Mucosa of gallbladder (tissue), 1 donor: Measurements from ENCODE around the gene SLC8B1. TPM values are rescaled to one million over a fixed set of nuclear protein-coding genes. Genes with fewer than 3 reads are reported as not detected.

Experiments used
- DNase-seq: peaks from one replicate; pipeline ENCODE4 v3.0.0-alpha.2; 2020; ENCODE audit warnings: low spot score
- total RNA-seq: library from RNA; stranded (reverse); gene quantifications from one replicate; pipeline ENCODE4 v1.2.1, GENCODE V29; 2021
- donor health status: DM: no; HTN: no; CAD: no.

Gene SLC8B1
- total RNA-seq, 1 donor from 2014 or later = 36.6 TPM

DNA sequence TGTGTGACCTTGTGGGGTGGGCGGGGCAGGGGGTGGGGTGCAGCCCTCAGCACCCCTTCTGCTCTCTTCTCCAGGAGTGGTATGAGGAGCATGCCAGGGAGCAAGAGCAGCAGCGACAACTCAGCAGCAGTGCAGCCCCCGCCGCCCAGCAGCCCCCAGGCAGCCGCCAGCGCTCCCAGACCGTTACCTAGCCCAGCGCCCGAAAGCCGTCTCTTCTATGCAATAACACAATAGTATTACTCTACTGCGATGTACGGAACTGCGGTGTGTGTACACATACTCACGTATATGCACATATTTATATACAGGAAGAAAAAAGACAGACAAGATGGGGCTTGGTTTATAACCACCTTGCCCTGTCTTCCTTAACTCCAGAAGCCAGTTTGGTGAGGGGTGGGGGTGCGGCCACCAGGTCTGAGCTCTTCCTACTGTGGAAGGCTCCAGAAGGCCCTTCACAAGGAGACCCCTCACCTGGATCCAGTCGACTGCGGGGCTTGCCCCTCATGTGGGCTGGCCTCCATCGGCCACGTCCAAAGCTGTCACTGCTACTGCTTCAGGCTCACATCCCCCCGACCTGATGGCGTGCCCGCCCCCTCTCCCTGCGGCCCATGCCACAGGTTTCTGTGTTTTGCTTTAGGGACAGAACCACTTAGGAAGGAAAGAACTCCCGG is 38.9 kb downstream of the SLC8B1 start:
- DNase-seq = no peak

DNA sequence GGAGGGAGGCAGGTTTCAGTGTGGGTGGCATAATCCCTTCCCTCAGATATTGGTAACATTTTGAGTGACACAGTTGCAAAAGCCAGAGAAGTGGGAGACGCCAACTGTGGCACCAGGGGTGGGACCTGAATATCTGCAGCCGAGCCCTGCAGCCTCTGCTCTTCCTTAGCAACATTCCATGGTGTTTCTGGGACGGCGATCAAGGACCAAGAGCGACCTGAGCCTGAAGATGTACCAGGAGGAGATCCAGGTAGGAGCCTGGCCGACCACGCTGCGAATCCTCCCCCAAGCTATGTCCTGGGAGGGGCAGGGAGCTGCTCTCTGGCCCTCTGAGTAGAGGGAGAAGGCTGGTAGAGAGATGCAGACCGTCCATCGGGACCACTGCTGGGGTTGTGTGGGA is 41.8 kb downstream of the SLC8B1 start:
- no peak for DNase-seq

DNA sequence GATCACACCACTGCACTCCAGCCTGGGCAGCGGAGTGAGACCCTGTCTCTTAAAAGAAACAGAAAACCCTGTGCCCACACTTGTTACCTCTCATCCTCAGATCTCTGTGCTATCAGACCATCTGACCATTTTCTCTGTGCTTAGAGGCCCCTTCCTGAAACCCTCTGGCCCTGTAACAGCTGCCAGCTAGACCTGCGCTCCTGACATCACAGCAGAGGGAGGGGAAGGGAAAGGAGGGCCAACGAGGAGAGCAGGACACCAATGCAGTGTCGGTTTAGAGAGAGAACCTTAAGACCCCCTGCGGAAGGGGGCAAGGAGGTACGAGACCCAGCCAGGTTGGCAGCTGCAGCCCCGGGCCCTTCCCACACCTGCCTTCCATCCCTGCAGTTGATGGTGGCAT is 42.4 kb downstream of the SLC8B1 start:
- DNase-seq = no peak

DNA sequence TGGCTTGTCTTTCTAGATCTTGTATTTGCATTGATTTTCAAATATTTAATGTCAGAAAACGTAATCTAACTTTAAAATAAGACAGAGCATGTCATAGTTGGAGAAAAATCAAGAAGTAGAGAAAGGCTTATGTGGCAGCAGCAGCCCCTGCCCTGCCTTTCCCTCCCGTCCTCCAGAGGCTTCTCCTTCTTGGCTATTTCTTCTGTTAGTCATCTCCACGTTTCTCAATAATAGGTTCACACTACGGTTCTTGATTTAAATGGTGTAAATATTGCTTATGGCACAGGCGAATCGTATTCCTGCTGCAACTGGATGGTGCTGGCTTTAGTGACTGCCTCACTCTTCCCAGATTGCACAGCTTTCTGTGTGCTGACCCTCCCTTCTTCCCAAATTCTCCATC is 42.8 kb downstream of the SLC8B1 start:
- DNase-seq = no peak

GRCh38 chr12:113291586-113291985 is 43.3 kb downstream of the SLC8B1 start:
- no peak for DNase-seq

DNA sequence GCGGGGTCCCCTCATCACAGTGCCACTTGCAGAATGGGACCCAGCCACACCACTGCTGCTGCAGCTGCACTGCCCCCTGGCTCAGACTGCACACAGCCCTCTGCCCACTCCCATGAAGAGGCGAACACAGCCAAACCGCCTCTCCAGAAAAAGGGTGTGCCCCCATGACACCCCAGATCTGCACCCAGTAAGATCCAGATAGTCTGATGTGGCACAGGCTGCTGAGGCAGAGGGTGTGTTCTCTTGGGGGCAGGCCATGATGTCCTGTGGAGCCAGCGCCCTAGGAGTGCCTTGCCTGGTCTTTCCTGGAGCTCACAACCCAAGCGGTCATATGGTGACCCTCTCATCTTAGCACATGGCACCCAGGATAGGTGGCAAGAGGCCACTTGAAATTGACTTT is 44.4 kb downstream of the SLC8B1 start:
- DNase-seq = no peak

DNA sequence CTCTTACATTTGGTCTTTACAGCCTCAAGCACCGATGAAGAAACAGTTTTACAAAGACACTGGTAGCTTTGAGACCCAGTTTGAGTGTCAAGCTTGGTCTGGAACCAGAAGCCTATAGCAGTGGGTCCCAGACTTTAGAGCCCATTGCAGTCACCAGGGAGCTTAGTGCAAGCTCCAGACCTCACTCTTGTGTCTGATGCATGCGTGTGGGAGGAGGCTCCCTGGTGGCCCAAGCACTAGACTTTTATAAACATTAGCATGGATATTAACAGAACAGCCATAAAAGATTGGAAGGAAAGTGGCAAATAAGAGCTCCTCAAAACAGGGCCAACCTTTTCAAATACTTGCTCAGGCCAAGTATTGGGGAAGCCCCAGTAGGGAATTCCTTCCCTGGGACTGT is 45.5 kb downstream of the SLC8B1 start:
- no peak for DNase-seq

DNA sequence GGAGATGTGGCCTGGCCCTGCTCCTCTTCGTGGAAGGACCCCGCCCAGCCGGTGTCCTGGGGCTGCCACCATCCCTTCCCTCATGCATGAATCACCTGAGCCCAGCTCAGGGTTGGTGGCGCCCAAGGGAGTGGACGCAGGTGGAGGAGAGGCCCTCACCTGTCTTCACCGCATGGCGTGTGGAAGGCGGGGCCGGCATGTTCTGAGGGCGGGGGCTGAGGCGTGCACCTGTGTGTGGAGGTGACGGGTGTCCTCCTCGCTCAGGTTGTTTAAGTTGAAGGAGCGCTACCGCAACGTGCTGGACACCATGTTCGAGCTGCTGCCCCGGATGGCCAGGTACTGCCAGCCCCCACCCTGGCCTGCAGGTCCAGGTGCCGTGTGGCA is 47.0 kb downstream of the SLC8B1 start:
- no peak for DNase-seq

DNA sequence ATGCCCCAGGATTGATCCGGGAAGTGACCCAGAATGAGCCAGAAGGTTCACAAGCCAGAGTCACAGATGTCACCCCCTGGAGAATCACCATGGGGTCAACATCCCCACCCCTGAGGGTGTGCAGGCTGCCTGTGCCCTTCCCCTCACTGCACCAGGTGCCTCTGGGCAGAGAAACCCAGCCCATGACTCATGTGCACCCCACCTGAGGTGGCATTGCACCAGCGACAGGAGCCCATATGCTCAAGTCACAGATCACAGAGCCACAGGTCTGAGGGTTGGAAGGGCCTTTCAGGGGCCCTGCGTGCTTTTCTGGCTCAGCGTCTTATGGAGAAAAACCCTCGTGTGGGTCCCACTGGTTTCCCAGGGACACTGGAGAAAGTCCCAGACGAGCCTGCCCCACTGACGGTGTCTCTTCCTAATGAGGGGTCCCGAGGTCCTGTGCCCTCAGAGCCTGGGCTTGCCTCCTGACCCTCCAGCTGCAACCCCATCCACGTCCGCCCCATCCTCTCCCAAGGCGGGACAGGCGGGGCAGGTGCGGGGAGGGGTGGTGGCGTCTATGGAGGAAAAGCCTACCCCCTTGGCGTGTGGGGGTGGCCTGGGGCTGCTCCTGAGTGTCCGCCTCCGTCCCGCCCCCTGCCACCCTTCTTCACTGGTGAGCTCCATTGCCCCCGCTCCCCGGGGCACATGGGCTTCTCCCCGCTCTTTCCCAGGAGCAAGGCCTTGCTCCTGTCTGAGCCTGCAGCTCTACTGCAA is 47.6 kb downstream of the SLC8B1 start:
- no peak for DNase-seq

- no peak for DNase-seq
These were observed 48.2 kb downstream of the SLC8B1 start for GRCh38 chr12:113286712-113287111.

GRCh38 chr12:113285679-113286610 is 49.0 kb downstream of the SLC8B1 start:
- no peak for DNase-seq

GRCh38 chr12:113284751-113285150 is 50.2 kb downstream of the SLC8B1 start:
- no peak for DNase-seq

- no peak for DNase-seq
These were observed 56.3 kb downstream of the SLC8B1 start for GRCh38 chr12:113278633-113279032.

- no peak for DNase-seq
These were observed 56.8 kb downstream of the SLC8B1 start for GRCh38 chr12:113278141-113278540.

DNA sequence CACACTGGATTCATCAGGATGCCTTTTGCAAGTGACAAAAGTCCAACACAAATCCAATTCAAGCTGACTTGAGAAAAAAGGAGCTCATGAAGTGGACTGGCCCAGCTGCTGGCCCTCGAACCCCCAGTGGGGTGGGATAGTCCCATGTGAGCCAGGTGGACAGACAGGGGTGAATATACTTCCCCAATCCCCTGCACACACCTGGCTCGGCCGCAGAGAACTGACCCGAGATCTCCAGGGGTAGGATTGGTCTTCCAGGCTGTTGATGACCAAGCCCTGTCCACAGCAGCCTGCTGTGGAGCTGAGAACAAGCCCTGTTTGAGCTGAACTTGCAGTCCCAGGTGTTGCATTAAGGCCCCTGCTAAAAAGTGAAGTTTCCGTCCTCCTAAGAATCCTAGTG is 57.4 kb downstream of the SLC8B1 start:
- DNase-seq = no peak

- DNase-seq = no peak
These were observed 57.9 kb downstream of the SLC8B1 start for GRCh38 chr12:113276946-113277500.

DNA sequence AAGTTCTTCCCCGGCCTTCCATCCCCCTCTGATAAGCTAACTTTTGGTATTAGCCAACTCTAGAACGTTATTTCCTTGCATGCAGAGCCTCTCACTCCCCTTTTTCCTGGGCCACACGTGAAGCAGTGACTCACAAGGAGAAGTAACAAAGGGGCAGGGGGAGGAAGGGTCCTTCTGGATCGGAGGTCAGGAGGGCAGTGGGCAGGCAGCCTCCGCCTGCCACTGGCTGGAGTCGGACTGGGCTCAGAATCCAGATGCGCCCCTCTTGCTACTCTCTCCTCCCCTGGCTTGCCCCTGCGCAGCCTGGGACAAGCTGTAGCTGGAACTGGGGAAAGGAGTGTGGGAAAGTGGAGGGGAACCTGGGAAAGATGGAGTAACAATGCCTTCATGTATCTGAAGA is 58.6 kb downstream of the SLC8B1 start:
- no peak for DNase-seq

DNA sequence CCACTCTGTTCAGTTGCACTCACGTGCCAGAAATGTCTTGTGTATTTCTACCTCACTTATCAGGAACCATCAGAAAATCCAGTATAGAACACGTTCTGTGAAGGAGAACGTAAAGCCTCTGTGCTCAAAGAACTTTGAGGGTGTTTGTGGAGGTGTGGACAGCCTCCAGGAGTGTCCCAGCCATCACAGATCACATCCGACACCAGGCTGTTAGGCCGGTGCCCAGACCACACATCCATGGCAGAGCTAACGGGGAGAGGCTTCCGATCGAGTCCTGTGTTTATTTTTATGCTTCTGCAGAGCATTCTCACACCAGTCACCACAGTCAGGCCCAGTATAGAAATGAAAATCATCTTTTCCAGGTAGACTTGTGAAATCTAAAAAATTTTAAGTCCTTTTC is 60.1 kb downstream of the SLC8B1 start:
- DNase-seq = no peak

GRCh38 chr12:113273053-113273725 is 61.7 kb downstream of the SLC8B1 start:
- DNase-seq = no peak

GRCh38 chr12:113271853-113272561 is 62.9 kb downstream of the SLC8B1 start:
- peak; percentile 71 for DNase-seq

DNA sequence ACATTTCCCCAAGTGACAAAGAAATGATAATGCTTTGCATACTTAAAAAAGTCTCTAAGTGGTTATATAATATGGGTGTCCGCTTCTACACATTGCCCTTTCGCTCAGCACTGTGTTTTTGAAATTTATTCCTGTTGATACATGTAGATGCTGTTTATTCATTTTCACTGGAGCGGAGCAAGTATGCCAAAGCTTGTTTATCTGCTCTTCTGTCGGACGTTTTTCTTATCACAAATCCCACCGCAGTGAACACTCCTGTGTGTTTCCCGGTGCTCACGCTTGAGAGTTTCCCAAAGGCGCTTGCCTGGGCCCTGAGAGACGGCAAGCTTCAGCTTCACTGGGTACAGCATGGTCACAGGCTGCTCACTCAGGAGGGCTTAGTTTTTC is 63.5 kb downstream of the SLC8B1 start:
- no peak for DNase-seq
